Jurkat, Clone E6-1 (cell line): ENCODE results near the gene WNT5A.
A peak's percentile ranks its signal among the peaks of the same experiment; 100 is the strongest.

ENCODE experiments used
- DNase-seq: peaks from one replicate; pipeline ENCODE4 v3.0.0-alpha.2; 2011; ENCODE audit warnings: low read depth, low spot score
- H3K4me3 ChIP-seq: 2 replicates; pipeline ENCODE4 v1.5.1; 2011; ENCODE audit warnings: mild to moderate bottlenecking, low read length, control low read depth, moderate library complexity

WNT5A gene

GRCh38 chr3:55466526-55466925 is 20.6 kb downstream of the WNT5A start:
- H3K4me3 ChIP-seq, result no peak overlapping the region
- no peak for DNase-seq

GRCh38 chr3:55461896-55462295 is 25.2 kb downstream of the WNT5A start:
- no peak overlapping the region for H3K4me3 ChIP-seq
- DNase-seq, result no peak

- H3K4me3 ChIP-seq, result no peak overlapping the region
- DNase-seq, result no peak
Observed at GRCh38 chr3:55459838-55460237, 27.3 kb downstream of the WNT5A start.

- H3K4me3 ChIP-seq, result no peak overlapping the region
- no peak for DNase-seq
Observed at GRCh38 chr3:55458181-55458790, 28.8 kb downstream of the WNT5A start.

GRCh38 chr3:55455915-55456314 is 31.2 kb downstream of the WNT5A start:
- DNase-seq, result no peak
- no peak overlapping the region for H3K4me3 ChIP-seq

GRCh38 chr3:55454611-55455010 is 32.5 kb downstream of the WNT5A start:
- no peak for DNase-seq
- H3K4me3 ChIP-seq, result no peak overlapping the region

GRCh38 chr3:55453886-55454496 is 33.1 kb downstream of the WNT5A start:
- H3K4me3 ChIP-seq, result no peak overlapping the region
- DNase-seq, result no peak

GRCh38 chr3:55452886-55453285 is 34.2 kb downstream of the WNT5A start:
- H3K4me3 ChIP-seq, result no peak overlapping the region
- DNase-seq, result no peak

- H3K4me3 ChIP-seq, result no peak overlapping the region
- DNase-seq, result no peak
Observed at GRCh38 chr3:55449527-55449926, 37.6 kb downstream of the WNT5A start.

GRCh38 chr3:55446850-55447249 is 40.3 kb downstream of the WNT5A start:
- DNase-seq, result no peak
- H3K4me3 ChIP-seq, result no peak overlapping the region

- DNase-seq, result no peak
- no peak overlapping the region for H3K4me3 ChIP-seq
Observed at GRCh38 chr3:55445551-55445950, 41.6 kb downstream of the WNT5A start.

GRCh38 chr3:55443346-55443745 is 43.8 kb downstream of the WNT5A start:
- H3K4me3 ChIP-seq, result no peak overlapping the region
- DNase-seq, result no peak

- DNase-seq, result no peak
- H3K4me3 ChIP-seq, result no peak overlapping the region
Observed at GRCh38 chr3:55442861-55443260, 44.2 kb downstream of the WNT5A start.

GRCh38 chr3:55441499-55441898 is 45.6 kb downstream of the WNT5A start:
- no peak for DNase-seq

GRCh38 chr3:55440104-55440708 is 46.9 kb downstream of the WNT5A start:
- no peak overlapping the region for H3K4me3 ChIP-seq
- no peak for DNase-seq

More at GRCh38 chr3:55441499-55441898, 45.6 kb downstream of the WNT5A start:
- H3K4me3 ChIP-seq, result no peak overlapping the region

- no peak for DNase-seq
- H3K4me3 ChIP-seq, result no peak overlapping the region
Observed at GRCh38 chr3:55439657-55440056, 47.4 kb downstream of the WNT5A start.

- H3K4me3 ChIP-seq, result no peak overlapping the region
- DNase-seq, result no peak
Observed at GRCh38 chr3:55436644-55437043, 50.5 kb downstream of the WNT5A start.

GRCh38 chr3:55435491-55435890 is 51.6 kb downstream of the WNT5A start:
- no peak overlapping the region for H3K4me3 ChIP-seq

GRCh38 chr3:55434789-55435188 is 52.3 kb downstream of the WNT5A start:
- peak; percentile 30 for DNase-seq

More at GRCh38 chr3:55435491-55435890, 51.6 kb downstream of the WNT5A start:
- no peak for DNase-seq

GRCh38 chr3:55431041-55431440 is 56.1 kb downstream of the WNT5A start:
- DNase-seq, result no peak
- H3K4me3 ChIP-seq, result no peak overlapping the region

More at GRCh38 chr3:55434789-55435188, 52.3 kb downstream of the WNT5A start:
- H3K4me3 ChIP-seq, result no peak overlapping the region

- no peak overlapping the region for H3K4me3 ChIP-seq
- no peak for DNase-seq
Observed at GRCh38 chr3:55427739-55428138, 59.4 kb downstream of the WNT5A start.
